HG03460 (cell line): Measurements from ENCODE around the gene ADAMTS17.
"Not testable (repeated sequence)": the region's sequence is repeated elsewhere in the genome, so short reads cannot be mapped to it uniquely, and the experiment has no call there.

Experiments used
- ATAC-seq: cut with Tn5 transposase; IDR thresholded peaks from one replicate; pipeline ENCODE4 v1.9.1; 2021; ENCODE audit not compliant: unreplicated experiment

Gene ADAMTS17

GRCh38 chr15:99983171-99983885 is 358.4 kb downstream of the ADAMTS17 start:
- ATAC-seq = no peak

GRCh38 chr15:99982662-99983061 is 359.1 kb downstream of the ADAMTS17 start:
- no peak for ATAC-seq

- ATAC-seq = no peak
These were observed 359.7 kb downstream of the ADAMTS17 start for GRCh38 chr15:99981839-99982658.

GRCh38 chr15:99981191-99981647 is 360.6 kb downstream of the ADAMTS17 start:
- ATAC-seq = no peak

- ATAC-seq = no peak
These were observed 361.0 kb downstream of the ADAMTS17 start for GRCh38 chr15:99980752-99981151.

- ATAC-seq = not testable (repeated sequence)
These were observed 361.9 kb downstream of the ADAMTS17 start for GRCh38 chr15:99979886-99980285.

- no peak for ATAC-seq
These were observed 362.4 kb downstream of the ADAMTS17 start for GRCh38 chr15:99979371-99979770.

- no peak for ATAC-seq
These were observed 363.3 kb downstream of the ADAMTS17 start for GRCh38 chr15:99978426-99978825.

- ATAC-seq = no peak
These were observed 363.8 kb downstream of the ADAMTS17 start for GRCh38 chr15:99977929-99978328.

GRCh38 chr15:99976811-99977271 is 364.9 kb downstream of the ADAMTS17 start:
- ATAC-seq = no peak

- ATAC-seq = no peak
These were observed 365.8 kb downstream of the ADAMTS17 start for GRCh38 chr15:99976000-99976399.

- no peak for ATAC-seq
These were observed 367.5 kb downstream of the ADAMTS17 start for GRCh38 chr15:99974246-99974645.

GRCh38 chr15:99973351-99973750 is 368.4 kb downstream of the ADAMTS17 start:
- ATAC-seq = no peak

GRCh38 chr15:99970891-99971430 is 370.8 kb downstream of the ADAMTS17 start:
- ATAC-seq = no peak

GRCh38 chr15:99969261-99969920 is 372.4 kb downstream of the ADAMTS17 start:
- no peak for ATAC-seq

GRCh38 chr15:99967841-99968371 is 373.9 kb downstream of the ADAMTS17 start:
- no peak for ATAC-seq

- ATAC-seq = no peak
These were observed 375.0 kb downstream of the ADAMTS17 start for GRCh38 chr15:99966815-99967214.

- no peak for ATAC-seq
These were observed 376.4 kb downstream of the ADAMTS17 start for GRCh38 chr15:99965376-99965775.

- no peak for ATAC-seq
These were observed 377.8 kb downstream of the ADAMTS17 start for GRCh38 chr15:99963976-99964375.

GRCh38 chr15:99963096-99963825 is 378.5 kb downstream of the ADAMTS17 start:
- ATAC-seq = no peak
